ENCODE data around the gene COL23A1.

The COL23A1 gene

DNA sequence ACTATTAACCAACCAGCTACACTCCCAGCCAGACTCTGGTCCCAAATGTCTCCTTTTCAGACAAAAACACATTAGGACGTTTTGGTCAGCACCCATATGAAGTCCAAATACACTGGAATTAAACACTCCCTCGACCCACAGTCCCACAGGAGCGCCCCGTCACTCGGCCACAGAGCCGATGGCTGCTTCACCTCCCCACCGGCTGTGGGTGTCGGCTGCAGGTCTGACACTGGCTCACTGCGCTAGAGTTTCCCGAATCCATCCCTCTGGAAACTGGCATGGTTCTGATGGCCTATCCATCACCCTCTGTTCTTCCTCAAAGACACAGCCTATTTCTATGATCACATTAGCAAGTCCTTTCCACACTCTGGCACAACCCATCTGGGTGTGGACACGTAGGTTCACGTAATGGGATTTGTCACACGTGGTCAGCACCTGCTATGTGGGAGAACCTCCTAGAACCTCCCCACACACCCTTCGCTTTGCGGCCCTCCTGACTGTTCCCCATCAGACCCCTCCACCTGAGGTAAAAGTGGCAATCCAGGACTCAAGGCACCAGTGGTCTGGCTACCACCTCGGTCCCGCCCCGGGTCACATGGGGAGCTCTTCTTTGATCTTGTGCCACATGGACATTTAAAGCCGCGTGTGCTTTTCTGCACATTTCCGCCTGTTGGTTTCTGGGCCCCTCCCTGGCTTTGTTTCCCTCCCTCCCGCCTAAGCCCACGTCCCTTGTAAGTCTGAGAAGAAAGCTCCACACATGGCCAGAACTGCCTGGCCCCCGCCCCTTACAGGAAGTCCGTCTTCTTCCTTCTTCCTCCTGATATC lies 226.5 kb downstream of the COL23A1 start:
- Histone ChIP-seq H3K36me3 (ENCODE audit: control insufficient read depth, insufficient read depth, low read length) (no peaks in the 10 kb centered on the region), H2BK5ac (ENCODE audit: low read length) (no peak overlapping the region), H3K4me1 (ENCODE audit: control insufficient read depth, low read depth, low read length) (no peaks in the 10 kb centered on the region), H3K79me1 (ENCODE audit: low read length) (no peaks in the 10 kb centered on the region), H2BK15ac (replicated peaks; ENCODE audit: low read depth) (no peak overlapping the region), H2AK5ac (ENCODE audit: low read length) (no peak overlapping the region), H4K8ac (ENCODE audit: low read depth, low read length) (no peak overlapping the region), H3K56ac (ENCODE audit: low read length) (no peak overlapping the region), H3K4me3 (ENCODE audit: low read length) (no peak overlapping the region), H3K4me2 (ENCODE audit: low read length) (no peak overlapping the region), H2BK120ac (ENCODE audit: low read depth, low read length) (no peak overlapping the region), H4K5ac (ENCODE audit: low read length) (no peak overlapping the region), H3K4ac (ENCODE audit: low read depth, low read length) (no peak overlapping the region), H3K27me3 (ENCODE audit: insufficient read depth, low read length, poor library complexity) (no peaks in the 10 kb centered on the region), H3K18ac (ENCODE audit: low read length) (no peak overlapping the region), H3K27ac (ENCODE audit: low read depth, low read length) (no peak overlapping the region), H3K79me2 (ENCODE audit: control insufficient read depth, insufficient read depth, low read length) (no peaks in the 10 kb centered on the region), H3K23ac (ENCODE audit: low read length) (no peak overlapping the region), H3K9ac (ENCODE audit: low read length) (no peak overlapping the region)
- no CpG with 5 or more reads among the region's 25 CpGs for WGBS (ENCODE audit: extremely low coverage, insufficient coverage, low lambda C conversion rate)
- no peak for DNase-seq

DNA sequence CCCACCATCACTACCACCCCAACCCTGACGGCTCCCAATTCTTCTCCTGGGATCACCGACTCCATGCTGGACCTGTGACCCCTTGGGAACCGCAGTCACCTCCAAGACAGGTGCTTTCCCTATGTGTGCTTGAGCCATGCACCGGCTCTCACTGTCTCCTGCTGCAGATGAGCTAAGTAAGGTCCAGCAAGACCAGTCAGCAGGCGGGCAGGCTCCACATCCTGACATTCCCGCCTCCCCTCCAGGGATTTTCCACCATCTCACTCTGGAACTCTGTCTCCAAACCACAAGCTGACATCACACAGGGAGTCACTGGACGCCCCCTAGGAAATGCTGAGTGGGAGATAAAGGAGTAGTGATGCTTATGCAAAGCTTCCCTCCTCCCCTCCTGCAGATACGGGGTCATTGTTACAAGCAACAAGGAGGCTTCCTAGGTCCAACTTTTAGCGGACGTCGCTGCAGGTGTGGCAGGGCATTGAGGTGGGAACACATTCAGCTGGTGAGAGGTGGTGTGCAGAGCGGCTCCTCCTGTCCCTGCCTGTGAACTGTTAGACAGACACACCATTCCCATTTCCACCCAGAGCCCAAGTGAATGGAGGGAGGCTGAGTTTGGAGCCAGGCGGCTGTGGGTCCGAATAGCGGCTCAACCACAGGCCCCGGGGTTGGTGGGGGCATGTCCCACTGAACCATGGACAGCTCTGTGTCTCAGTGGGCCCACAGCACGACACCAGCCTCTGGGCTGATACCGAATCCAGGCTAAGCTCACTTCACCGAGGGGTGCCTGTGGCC lies 228.3 kb downstream of the COL23A1 start:
- Histone ChIP-seq H3K79me2 (ENCODE audit: control insufficient read depth, insufficient read depth, low read length) (no peaks in the 10 kb centered on the region), H2BK15ac (replicated peaks; ENCODE audit: low read depth) (no peak overlapping the region), H3K27ac (ENCODE audit: low read depth, low read length) (no peak overlapping the region), H3K79me1 (ENCODE audit: low read length) (no peaks in the 10 kb centered on the region), H3K4me3 (ENCODE audit: low read length) (no peak overlapping the region), H3K27me3 (ENCODE audit: insufficient read depth, low read length, poor library complexity) (no peaks in the 10 kb centered on the region), H2BK5ac (ENCODE audit: low read length) (no peak overlapping the region), H3K4ac (ENCODE audit: low read depth, low read length) (no peak overlapping the region), H3K56ac (ENCODE audit: low read length) (no peak overlapping the region), H2BK120ac (ENCODE audit: low read depth, low read length) (no peak overlapping the region), H4K8ac (ENCODE audit: low read depth, low read length) (no peak overlapping the region), H3K36me3 (ENCODE audit: control insufficient read depth, insufficient read depth, low read length) (no peaks in the 10 kb centered on the region), H3K9ac (ENCODE audit: low read length) (no peak overlapping the region), H3K23ac (ENCODE audit: low read length) (no peak overlapping the region), H2AK5ac (ENCODE audit: low read length) (no peak overlapping the region), H3K4me1 (ENCODE audit: control insufficient read depth, low read depth, low read length) (peaks cover under 1% of the 10 kb centered on the region), H3K18ac (ENCODE audit: low read length) (no peak overlapping the region), H4K5ac (ENCODE audit: low read length) (no peak overlapping the region), H3K4me2 (ENCODE audit: low read length) (no peak overlapping the region)
- WGBS (ENCODE audit: extremely low coverage, insufficient coverage, low lambda C conversion rate), result no CpG with 5 or more reads among the region's 19 CpGs
- no peak for DNase-seq

DNA sequence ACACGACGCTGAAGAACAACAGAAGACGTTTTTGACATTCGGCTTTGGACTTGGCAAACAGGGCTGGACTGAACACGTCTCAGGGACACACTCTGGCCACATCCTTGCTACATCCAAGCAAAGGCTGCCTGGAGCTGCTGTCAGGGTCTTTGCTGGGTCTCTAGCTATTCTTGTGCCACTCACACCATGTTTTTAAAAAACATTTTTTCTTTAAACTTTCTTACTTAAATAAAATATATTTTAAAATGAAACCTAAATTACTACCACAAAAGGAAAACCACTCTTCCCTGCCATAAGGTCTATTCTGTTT lies 229.3 kb downstream of the COL23A1 start:
- Histone ChIP-seq H4K8ac (ENCODE audit: low read depth, low read length) (no peak overlapping the region), H2BK5ac (ENCODE audit: low read length) (no peak overlapping the region), H3K4me2 (ENCODE audit: low read length) (no peak overlapping the region), H3K4me1 (ENCODE audit: control insufficient read depth, low read depth, low read length) (peaks cover 5% of the 10 kb centered on the region), H3K9ac (ENCODE audit: low read length) (no peak overlapping the region), H3K27ac (ENCODE audit: low read depth, low read length) (no peak overlapping the region), H3K27me3 (ENCODE audit: insufficient read depth, low read length, poor library complexity) (no peaks in the 10 kb centered on the region), H3K23ac (ENCODE audit: low read length) (no peak overlapping the region), H3K79me2 (ENCODE audit: control insufficient read depth, insufficient read depth, low read length) (no peaks in the 10 kb centered on the region), H2AK5ac (ENCODE audit: low read length) (no peak overlapping the region), H2BK15ac (replicated peaks; ENCODE audit: low read depth) (no peak overlapping the region), H4K5ac (ENCODE audit: low read length) (no peak overlapping the region), H3K36me3 (ENCODE audit: control insufficient read depth, insufficient read depth, low read length) (no peaks in the 10 kb centered on the region), H3K4ac (ENCODE audit: low read depth, low read length) (no peak overlapping the region), H3K18ac (ENCODE audit: low read length) (no peak overlapping the region), H2BK120ac (ENCODE audit: low read depth, low read length) (no peak overlapping the region), H3K79me1 (ENCODE audit: low read length) (no peaks in the 10 kb centered on the region), H3K4me3 (ENCODE audit: low read length) (no peak overlapping the region), H3K56ac (ENCODE audit: low read length) (no peak overlapping the region)
- no peak for DNase-seq
- WGBS (ENCODE audit: extremely low coverage, insufficient coverage, low lambda C conversion rate), result no CpG with 5 or more reads among the region's 5 CpGs

DNA sequence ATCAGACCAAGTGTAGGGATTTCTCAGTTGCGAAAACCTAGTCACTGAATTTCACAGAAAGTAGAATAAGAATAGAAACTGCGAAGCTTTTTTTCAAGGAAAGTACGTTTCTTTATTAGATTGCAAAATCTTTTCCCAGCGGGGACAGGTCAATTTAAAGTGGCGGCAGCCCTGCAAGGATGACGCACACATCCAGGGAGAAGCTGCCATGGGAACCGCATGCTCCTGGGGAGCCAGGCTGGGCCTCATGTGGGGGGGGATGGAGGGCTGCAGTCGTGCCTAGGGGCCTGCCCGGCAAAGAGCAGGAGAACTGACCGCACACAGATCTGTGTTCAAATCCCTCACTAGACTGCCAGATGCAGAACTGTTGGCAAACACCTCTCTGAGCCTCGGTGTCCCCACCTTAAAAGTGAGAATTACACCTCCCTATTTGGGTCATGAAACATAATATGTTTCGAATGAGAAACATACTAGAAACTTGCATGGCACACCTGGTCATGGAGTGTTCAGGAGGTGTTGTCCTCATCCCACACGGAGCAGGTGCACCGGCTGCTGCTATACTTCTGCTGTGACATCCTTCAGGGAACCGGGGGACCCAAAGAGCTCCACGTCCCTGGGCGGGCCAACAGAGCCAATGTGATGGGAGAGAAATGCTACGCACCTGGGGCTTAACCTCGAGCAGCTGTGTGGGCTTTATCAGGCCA lies 229.8 kb downstream of the COL23A1 start:
- Histone ChIP-seq H2BK15ac (replicated peaks; ENCODE audit: low read depth) (no peak overlapping the region), H3K36me3 (ENCODE audit: control insufficient read depth, insufficient read depth, low read length) (no peaks in the 10 kb centered on the region), H3K27me3 (ENCODE audit: insufficient read depth, low read length, poor library complexity) (no peaks in the 10 kb centered on the region), H2BK5ac (ENCODE audit: low read length) (no peak overlapping the region), H2AK5ac (ENCODE audit: low read length) (no peak overlapping the region), H3K4me1 (ENCODE audit: control insufficient read depth, low read depth, low read length) (peaks cover 5% of the 10 kb centered on the region), H3K79me2 (ENCODE audit: control insufficient read depth, insufficient read depth, low read length) (no peaks in the 10 kb centered on the region), H3K23ac (ENCODE audit: low read length) (no peak overlapping the region), H3K18ac (ENCODE audit: low read length) (no peak overlapping the region), H3K4me3 (ENCODE audit: low read length) (no peak overlapping the region), H3K56ac (ENCODE audit: low read length) (no peak overlapping the region), H3K9ac (ENCODE audit: low read length) (no peak overlapping the region), H2BK120ac (ENCODE audit: low read depth, low read length) (no peak overlapping the region), H4K5ac (ENCODE audit: low read length) (no peak overlapping the region), H3K79me1 (ENCODE audit: low read length) (no peaks in the 10 kb centered on the region), H3K27ac (ENCODE audit: low read depth, low read length) (no peak overlapping the region), H3K4ac (ENCODE audit: low read depth, low read length) (no peak overlapping the region), H4K8ac (ENCODE audit: low read depth, low read length) (no peak overlapping the region), H3K4me2 (ENCODE audit: low read length) (no peak overlapping the region)
- no CpG with 5 or more reads among the region's 19 CpGs for WGBS (ENCODE audit: extremely low coverage, insufficient coverage, low lambda C conversion rate)
- DNase-seq, result no peak

DNA sequence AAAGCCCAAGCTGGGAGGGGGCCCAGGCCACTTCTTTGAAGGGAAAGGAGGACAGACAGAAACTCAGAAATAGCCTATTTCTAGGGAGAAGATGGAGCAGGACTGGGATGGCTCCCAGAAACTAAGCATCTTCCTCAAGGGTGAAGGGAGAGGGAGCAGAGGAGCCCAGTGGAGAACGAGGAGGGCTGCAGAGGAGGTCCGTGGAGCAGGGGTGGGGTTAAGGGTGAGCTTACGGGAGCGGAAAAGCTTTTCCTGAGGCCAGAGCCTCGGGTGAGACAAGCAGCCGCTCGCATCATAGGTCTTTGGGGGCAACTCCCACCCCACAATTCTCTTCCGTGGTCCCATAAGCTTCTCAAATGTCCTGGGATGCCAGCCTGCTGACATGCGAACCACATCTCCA lies 230.5 kb downstream of the COL23A1 start:
- Histone ChIP-seq H3K9ac (ENCODE audit: low read length) (no peak overlapping the region), H3K79me2 (ENCODE audit: control insufficient read depth, insufficient read depth, low read length) (no peaks in the 10 kb centered on the region), H3K18ac (ENCODE audit: low read length) (no peak overlapping the region), H3K36me3 (ENCODE audit: control insufficient read depth, insufficient read depth, low read length) (no peaks in the 10 kb centered on the region), H2BK5ac (ENCODE audit: low read length) (no peak overlapping the region), H3K56ac (ENCODE audit: low read length) (no peak overlapping the region), H3K4me3 (ENCODE audit: low read length) (no peak overlapping the region), H2BK120ac (ENCODE audit: low read depth, low read length) (no peak overlapping the region), H4K8ac (ENCODE audit: low read depth, low read length) (no peak overlapping the region), H3K4me2 (ENCODE audit: low read length) (no peak overlapping the region), H3K27me3 (ENCODE audit: insufficient read depth, low read length, poor library complexity) (no peaks in the 10 kb centered on the region), H3K27ac (ENCODE audit: low read depth, low read length) (no peak overlapping the region), H3K4ac (ENCODE audit: low read depth, low read length) (no peak overlapping the region), H4K5ac (ENCODE audit: low read length) (no peak overlapping the region), H3K79me1 (ENCODE audit: low read length) (no peaks in the 10 kb centered on the region), H2BK15ac (replicated peaks; ENCODE audit: low read depth) (no peak overlapping the region), H2AK5ac (ENCODE audit: low read length) (no peak overlapping the region), H3K23ac (ENCODE audit: low read length) (no peak overlapping the region), H3K4me1 (ENCODE audit: control insufficient read depth, low read depth, low read length) (peaks cover 5% of the 10 kb centered on the region)
- no peak for DNase-seq
- no CpG with 5 or more reads among the region's 9 CpGs for WGBS (ENCODE audit: extremely low coverage, insufficient coverage, low lambda C conversion rate)

Data from mesendoderm (in vitro differentiated cells).